Renal pelvis (tissue), 12 donors: Measurements from ENCODE around the gene CDC14B. TPM values are rescaled to one million over a fixed set of nuclear protein-coding genes. Genes with fewer than 3 reads are reported as not detected.

Experiments used
- DNase-seq: peaks from one replicate; pipeline ENCODE4 v3.0.0-alpha.2; 2013
- long read RNA-seq, 16 experiments: transcript quantifications; one replicate each; lab custom pipeline, GENCODE V29; 2026
- polyA plus RNA-seq, 3 donors: library from polyadenylated mRNA; unstranded; fragments of 120-200 nt; gene quantifications; one replicate each; pipeline ENCODE4 v1.2.1, GENCODE V29; 2013; ENCODE audit not compliant: insufficient read length in 3 of 3

Gene CDC14B
- polyA plus RNA-seq: 10 to 100 TPM; 22.7 to 28.7 (median 27.9) TPM
- long read RNA-seq, donor 1, full-length matches to known transcripts: 7 of 7 reads
- long read RNA-seq, donor 1, partial matches to known transcripts: 0 of 7 reads
- long read RNA-seq, donor 1, other reads (novel, unspliced or antisense): 0 of 7 reads
- long read RNA-seq, donor 2, full-length matches to known transcripts: 4 of 4 reads
- long read RNA-seq, donor 2, partial matches to known transcripts: 0 of 4 reads
- long read RNA-seq, donor 2, other reads (novel, unspliced or antisense): 0 of 4 reads
- long read RNA-seq, donor 3, full-length matches to known transcripts: 3 of 3 reads
- long read RNA-seq, donor 3, partial matches to known transcripts: 0 of 3 reads
- long read RNA-seq, donor 3, other reads (novel, unspliced or antisense): 0 of 3 reads
- long read RNA-seq, donor 4, partial matches to known transcripts: 0 of 1 reads
- long read RNA-seq, donor 4, other reads (novel, unspliced or antisense): 0 of 1 reads
- long read RNA-seq, donor 5, partial matches to known transcripts: 0 of 1 reads
- long read RNA-seq, donor 5, other reads (novel, unspliced or antisense): 0 of 1 reads
- long read RNA-seq, donor 6, full-length matches to known transcripts: 3 of 3 reads
- long read RNA-seq, donor 6, partial matches to known transcripts: 0 of 3 reads
- long read RNA-seq, donor 6, other reads (novel, unspliced or antisense): 0 of 3 reads
- long read RNA-seq, donor 7: 0 reads
- long read RNA-seq, donor 8, partial matches to known transcripts: 0 of 1 reads
- long read RNA-seq, donor 8, other reads (novel, unspliced or antisense): 0 of 1 reads
- long read RNA-seq, donor 9, full-length matches to known transcripts: 4 of 4 reads
- long read RNA-seq, donor 9, partial matches to known transcripts: 0 of 4 reads
- long read RNA-seq, donor 9, other reads (novel, unspliced or antisense): 0 of 4 reads
- long read RNA-seq, donor 10, full-length matches to known transcripts: 4 of 4 reads
- long read RNA-seq, donor 10, partial matches to known transcripts: 0 of 4 reads
- long read RNA-seq, donor 10, other reads (novel, unspliced or antisense): 0 of 4 reads
- long read RNA-seq, donor 11, full-length matches to known transcripts: 4 of 4 reads
- long read RNA-seq, donor 11, partial matches to known transcripts: 0 of 4 reads
- long read RNA-seq, donor 11, other reads (novel, unspliced or antisense): 0 of 4 reads
- long read RNA-seq, donor 12, full-length matches to known transcripts: 3 of 39 reads
- long read RNA-seq, donor 12, partial matches to known transcripts: 6 of 39 reads
- long read RNA-seq, donor 12, other reads (novel, unspliced or antisense): 30 of 39 reads
- long read RNA-seq, donor 13, partial matches to known transcripts: 0 of 1 reads
- long read RNA-seq, donor 13, other reads (novel, unspliced or antisense): 0 of 1 reads
- long read RNA-seq, donor 14: 0 reads
- long read RNA-seq, donor 15, full-length matches to known transcripts: 4 of 4 reads
- long read RNA-seq, donor 15, partial matches to known transcripts: 0 of 4 reads
- long read RNA-seq, donor 15, other reads (novel, unspliced or antisense): 0 of 4 reads
- long read RNA-seq, donor 16: 0 reads

GRCh38 chr9:96619491-96620180 lies at the start of gene CDC14B:
TSS of gene CDC14B (minus strand) at chr9:96619843. CDS start at chr9:96619378, 465 bp downstream.
- peak; percentile 95 for DNase-seq

GRCh38 chr9:96668868-96669534 lies 49.4 kb upstream of the CDC14B start:
- no peak for DNase-seq

- DNase-seq: no peak
Measured at GRCh38 chr9:96667363-96667728, 47.7 kb upstream of the CDC14B start.

- peak; percentile 45 for DNase-seq
Measured at GRCh38 chr9:96666653-96667362, 47.2 kb upstream of the CDC14B start.

- no peak for DNase-seq
Measured at GRCh38 chr9:96665789-96666188, 46.1 kb upstream of the CDC14B start.

- no peak for DNase-seq
Measured at GRCh38 chr9:96663506-96664120, 44.0 kb upstream of the CDC14B start.

- DNase-seq: no peak
Measured at GRCh38 chr9:96661711-96662110, 42.1 kb upstream of the CDC14B start.

- DNase-seq: peak; percentile 34
Measured at GRCh38 chr9:96660692-96661248, 41.1 kb upstream of the CDC14B start.

GRCh38 chr9:96655198-96655851 lies 35.7 kb upstream of the CDC14B start, which contains the start of gene PRXL2C:
TSS of gene PRXL2C (minus strand) at chr9:96655317. CDS start at chr9:96655281, 36 bp downstream.
- peak; percentile 62 for DNase-seq

- DNase-seq: peak; percentile 75
Measured at GRCh38 chr9:96654450-96655197, 35.0 kb upstream of the CDC14B start.

GRCh38 chr9:96651626-96652025 lies 32.0 kb upstream of the CDC14B start:
- DNase-seq: no peak

- no peak for DNase-seq
Measured at GRCh38 chr9:96649620-96650324, 30.1 kb upstream of the CDC14B start.

- no peak for DNase-seq
Measured at GRCh38 chr9:96646081-96646991, 26.7 kb upstream of the CDC14B start.

- no peak for DNase-seq
Measured at GRCh38 chr9:96644137-96644536, 24.5 kb upstream of the CDC14B start.

- DNase-seq: no peak
Measured at GRCh38 chr9:96641514-96641913, 21.9 kb upstream of the CDC14B start.
